ENCODE results near the gene ITGB6.

Gene ITGB6, protein sequence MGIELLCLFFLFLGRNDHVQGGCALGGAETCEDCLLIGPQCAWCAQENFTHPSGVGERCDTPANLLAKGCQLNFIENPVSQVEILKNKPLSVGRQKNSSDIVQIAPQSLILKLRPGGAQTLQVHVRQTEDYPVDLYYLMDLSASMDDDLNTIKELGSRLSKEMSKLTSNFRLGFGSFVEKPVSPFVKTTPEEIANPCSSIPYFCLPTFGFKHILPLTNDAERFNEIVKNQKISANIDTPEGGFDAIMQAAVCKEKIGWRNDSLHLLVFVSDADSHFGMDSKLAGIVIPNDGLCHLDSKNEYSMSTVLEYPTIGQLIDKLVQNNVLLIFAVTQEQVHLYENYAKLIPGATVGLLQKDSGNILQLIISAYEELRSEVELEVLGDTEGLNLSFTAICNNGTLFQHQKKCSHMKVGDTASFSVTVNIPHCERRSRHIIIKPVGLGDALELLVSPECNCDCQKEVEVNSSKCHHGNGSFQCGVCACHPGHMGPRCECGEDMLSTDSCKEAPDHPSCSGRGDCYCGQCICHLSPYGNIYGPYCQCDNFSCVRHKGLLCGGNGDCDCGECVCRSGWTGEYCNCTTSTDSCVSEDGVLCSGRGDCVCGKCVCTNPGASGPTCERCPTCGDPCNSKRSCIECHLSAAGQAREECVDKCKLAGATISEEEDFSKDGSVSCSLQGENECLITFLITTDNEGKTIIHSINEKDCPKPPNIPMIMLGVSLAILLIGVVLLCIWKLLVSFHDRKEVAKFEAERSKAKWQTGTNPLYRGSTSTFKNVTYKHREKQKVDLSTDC

DNA sequence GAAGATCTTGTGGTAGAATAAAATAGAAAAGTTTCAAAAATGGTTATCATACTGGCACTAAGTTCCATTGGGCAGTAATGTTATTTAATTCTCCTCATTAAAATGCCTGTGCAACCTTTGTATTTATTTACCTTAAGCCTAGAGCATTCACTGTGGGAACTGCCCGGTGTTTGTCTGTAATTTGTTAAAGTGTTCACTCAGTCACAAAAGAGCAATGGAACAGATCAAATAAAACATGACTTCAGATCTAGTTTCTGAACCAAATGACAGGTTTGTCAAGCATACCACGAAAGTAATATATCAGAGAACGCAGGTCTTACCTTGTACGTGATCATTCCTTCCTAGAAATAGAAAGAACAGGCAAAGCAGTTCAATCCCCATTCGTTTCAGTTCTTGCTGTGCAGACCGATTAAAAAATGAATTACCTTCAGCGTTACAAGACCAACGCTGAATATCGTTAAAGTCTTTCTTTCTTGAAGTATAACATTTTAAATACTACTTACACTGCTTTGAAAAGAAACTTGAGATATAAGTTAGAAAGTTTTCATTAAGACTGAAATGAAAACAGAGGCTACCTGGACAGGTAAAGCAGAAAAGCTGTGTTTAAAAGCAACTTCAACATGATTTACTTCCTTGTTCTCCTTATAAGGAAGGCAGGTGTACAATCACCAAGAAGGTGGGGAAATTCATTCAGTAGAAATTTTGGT is at the start of gene ITGB6:
Gene ITGB6 (minus strand): TSS at position 590 of the 707 bp plus-strand sequence. CDS start 209 bp downstream, at position 381.
- no peak for DNase-seq

DNA sequence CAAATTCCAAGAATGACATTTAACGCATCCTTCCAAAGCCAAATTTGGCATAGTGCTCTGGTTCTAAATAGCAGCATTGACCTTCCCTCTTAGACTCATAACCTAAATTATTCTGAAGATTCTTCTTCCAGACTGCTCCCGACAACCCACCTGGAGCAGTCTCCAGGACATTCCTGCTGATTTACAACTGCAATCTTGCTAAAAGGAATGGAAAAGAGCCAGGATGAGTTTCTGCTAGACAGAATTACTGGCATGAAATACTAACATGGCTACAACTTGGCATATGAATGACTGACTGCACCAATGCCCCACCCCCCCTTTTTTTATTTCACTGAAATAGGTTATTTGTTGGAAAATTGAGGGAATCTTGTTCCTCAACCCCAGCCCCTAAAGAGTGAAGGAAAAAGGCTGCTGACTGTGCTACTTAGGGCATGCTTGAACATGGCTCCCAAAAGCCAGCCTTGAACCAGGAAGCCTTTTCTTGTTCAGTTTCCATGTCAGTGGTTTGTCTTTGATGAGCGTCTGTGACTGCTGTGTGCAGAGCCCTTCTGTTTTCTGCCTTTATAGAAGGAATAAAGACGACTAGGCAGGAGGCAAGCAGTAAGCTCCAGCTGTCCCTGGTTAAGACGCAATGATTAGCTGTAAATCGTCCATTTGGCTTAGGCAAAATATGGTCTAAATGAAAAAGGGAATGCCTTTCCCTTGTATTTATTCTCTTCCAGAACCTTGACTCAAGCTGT is 47.4 kb upstream of the ITGB6 start:
- no peak for DNase-seq

DNA sequence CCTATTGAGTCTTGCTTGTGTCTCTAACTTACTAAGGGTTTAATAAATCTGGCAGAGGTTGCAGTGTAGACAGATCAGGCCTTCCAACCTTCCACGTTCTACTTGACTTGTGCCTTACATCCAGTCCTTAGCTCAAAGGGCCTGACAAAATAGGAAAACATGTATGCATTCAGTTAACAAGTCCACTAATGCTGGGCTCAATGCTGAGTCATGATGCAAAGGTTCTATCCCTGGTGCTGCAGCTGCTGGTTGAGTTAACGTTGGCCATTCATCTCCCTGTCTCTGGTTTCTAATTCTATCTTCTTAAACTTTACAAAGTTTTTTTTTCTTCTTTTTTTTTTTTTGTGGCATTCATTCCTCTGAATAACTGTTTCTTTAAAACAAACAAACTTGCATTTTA is 46.3 kb upstream of the ITGB6 start:
- DNase-seq = no peak

DNA sequence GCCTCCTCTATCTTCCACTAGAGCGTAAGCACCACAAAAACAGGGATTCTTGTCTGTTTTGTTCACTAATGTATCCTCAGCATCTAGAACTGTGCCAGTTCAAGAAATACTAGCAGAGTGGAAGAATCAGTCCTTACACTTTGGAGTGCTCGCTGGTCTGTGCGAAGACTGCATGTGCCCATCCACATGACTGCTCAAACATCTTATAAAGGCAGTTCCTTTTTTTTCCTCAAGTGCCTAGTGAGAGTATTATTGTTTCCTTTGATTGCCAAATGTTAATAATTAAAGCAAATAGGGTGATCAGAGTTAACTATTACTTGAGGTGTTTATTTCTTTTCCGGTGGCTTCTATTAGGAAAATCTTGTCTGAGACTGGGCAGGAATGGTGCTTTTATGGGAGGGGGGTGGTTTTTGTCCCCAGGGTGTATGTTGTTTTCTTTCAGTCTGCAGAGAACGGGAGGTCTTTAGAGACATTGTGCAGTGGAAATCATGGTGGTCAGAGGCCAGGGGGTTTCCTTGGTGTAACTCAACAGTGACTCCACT is 45.6 kb upstream of the ITGB6 start:
- DNase-seq = no peak

DNA sequence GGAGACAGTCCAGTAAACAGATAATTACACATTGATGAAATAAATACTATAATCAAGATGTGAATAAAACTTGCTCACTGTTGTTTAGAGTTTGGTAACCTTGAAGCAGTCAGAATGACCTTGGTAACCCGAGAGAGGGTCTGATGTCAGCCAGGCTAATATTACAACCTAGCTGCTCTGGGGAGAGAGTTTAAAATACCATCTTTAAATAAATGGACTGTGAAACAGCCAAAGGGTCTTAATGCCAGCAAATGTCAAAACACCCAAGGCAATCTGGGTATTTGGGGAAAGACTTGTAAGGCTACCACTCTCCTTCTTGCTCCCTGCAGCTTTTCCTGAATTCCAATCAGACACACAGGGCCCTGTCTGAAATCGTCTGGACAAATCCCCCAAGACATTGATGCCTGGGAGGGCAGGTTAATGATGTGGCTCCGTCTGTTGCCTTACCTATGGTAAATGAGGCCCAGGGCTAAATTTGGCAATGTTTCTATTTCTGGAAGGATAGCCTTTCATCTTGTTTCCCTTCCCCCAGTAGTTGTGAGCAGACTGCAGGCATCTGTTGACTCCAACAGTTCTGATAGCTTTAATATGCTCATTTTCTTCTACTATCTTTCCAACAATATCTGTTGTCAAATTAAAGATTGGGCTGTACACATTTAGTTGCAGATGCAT is 43.0 kb upstream of the ITGB6 start:
- no peak for DNase-seq

DNA sequence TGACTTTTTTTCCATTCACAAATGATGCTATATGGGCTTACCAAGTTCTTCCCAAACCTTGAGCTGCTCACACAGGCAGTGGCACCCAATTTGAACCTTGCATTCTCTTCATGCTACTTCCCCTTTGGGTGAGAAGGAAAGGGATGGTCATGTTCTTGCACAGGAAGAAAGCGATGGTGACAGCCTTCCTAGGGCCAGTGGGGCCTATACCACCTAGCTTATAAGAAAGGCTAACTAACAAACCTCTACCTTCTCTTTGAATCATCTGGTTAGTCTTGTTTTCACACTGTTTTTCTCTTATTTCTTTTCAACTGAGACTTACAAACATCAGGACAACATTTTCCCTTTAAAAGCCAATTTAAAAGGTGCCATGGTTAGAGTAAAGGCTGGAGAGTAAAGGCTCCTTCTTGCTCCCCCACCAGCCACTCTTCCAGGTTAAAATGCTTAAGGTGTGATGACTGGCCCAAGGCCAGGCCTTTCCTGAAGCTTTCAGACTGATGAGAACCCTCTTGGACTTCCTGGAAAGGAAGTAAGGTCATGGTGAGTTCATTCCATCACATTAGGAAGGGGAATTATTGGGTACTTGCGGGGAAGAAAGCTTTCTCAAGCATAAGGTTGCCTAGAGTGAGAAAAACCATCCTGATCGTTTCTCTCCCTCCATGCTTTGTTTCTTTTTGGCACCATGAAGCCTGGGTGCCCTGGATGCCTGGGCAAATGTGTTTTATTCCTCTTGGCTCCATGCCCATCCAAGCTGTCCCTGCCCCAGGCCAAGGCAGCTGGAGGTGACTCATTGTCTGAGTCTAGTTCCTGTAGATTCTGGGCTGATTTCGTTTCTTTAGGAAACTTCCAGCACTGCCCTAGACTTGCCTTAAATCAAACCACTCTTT is 41.4 kb upstream of the ITGB6 start:
- DNase-seq = no peak

DNA sequence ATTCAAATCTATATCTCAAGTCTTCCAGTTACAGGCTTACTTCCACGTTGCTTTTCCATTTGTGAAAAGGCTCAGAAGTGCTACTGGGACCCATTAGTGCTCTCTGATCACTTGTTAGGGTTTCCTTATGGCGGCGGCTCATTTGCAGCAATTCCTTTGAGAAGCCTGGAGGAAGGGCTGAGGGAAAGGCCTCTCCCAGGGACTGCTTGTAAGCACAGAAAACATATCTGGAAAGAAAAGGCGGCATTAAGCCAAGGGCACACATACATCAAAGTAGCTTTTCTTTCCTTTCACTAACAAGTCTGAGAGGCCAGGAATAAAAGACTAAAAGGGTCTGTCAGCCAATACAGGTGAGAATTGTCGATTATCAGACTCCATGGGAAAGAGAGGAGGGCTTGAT is 39.4 kb upstream of the ITGB6 start:
- DNase-seq = no peak

DNA sequence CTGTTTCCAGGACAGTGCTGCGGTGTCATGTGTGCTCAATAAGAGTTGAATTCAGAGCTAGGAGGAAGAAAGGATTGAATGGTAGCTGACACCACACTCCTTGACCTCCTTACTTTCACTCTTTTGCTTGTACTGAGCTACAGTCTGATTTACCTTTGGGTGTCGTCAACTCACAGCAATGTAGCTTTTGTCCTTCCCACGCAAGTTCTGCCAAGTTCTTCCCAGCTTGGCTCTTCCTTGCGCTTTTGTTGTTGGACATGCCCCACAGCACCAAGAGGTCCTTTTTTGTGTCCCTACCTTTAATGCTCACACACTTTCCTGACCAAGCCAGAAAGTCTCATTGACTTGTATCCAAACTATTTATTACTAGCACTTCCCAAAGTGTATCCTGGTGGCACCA is 38.3 kb upstream of the ITGB6 start:
- no peak for DNase-seq

DNA sequence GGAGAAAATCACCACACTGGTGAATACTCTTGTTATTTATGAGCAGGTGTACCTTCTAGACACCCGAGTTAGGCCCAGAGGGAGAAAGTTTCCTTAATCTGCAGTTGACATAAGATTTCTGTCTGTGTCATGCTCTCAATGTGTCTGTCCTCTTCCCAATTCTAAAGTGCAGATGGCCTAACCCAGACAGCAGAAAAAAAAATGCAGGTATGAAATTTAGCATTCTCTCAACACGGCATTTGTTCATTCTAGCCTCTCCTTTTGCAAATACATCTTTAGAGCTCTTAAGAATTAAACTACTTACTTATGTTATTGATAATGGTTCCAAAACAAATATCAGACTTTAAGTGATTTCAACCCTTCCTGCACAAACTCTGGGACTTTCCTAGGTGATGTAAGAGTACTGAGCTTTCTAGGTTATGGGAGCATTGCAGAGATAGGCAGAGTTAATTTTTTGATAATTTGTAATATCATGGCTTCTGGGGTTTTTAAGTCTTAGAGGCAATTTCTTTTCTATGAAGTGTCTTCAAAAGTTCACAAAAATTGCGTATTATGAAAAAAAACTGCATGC is 32.9 kb upstream of the ITGB6 start:
- DNase-seq = no peak

DNA sequence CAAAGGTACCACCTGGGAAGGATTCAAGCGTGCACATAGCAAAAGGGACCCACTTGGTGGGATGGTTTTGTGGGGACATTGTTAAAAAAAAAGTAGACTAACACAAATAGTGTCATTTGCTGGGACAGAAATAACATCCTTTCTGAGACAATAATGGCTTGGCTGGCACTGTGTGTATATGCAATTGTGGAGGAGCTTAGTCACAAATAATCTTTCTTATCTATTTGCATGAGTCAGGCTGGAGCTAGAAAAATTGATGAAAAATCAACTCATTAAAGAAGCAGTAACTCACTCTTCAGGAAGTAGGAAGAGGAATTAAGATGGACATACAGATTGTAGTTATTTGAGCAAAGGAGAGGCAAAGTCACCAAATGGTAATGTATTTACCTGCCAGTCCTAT is 29.5 kb upstream of the ITGB6 start:
- no peak for DNase-seq

DNA sequence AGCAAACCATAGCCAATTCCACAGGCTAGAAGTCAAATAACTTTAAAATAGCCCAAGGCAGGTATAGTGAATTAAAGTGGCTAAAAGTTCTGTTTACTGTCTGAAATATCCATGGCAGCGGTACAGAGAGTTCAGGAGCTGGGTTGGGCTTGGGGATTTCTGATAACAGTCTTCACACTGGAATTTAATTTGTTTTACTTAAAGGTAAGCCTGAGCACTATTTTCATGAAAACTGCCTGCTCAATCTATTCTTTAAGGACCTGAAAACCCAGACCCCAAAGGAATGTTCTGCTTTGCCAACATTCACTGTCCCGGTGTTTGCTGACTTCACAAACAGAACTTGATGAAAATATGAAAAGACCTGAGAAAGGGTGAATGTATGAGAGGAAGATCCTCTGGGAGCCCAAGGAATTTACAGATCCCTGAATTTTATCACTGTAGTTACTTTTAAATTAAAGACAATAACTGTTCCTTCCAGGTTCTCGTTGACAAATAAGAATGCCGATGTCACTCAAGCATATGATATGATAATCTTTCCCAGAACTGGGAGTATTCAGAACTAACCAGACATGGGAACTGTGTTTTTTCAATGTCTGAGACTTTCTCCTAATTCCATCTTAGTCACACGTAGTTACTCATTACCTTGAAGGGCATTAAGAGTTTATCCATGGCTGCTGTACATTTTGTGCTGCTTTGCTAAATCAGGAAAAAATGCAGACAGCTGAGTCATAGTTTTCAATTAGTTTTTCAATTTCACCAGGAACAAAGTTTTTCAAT is 28.3 kb upstream of the ITGB6 start:
- DNase-seq = no peak

DNA sequence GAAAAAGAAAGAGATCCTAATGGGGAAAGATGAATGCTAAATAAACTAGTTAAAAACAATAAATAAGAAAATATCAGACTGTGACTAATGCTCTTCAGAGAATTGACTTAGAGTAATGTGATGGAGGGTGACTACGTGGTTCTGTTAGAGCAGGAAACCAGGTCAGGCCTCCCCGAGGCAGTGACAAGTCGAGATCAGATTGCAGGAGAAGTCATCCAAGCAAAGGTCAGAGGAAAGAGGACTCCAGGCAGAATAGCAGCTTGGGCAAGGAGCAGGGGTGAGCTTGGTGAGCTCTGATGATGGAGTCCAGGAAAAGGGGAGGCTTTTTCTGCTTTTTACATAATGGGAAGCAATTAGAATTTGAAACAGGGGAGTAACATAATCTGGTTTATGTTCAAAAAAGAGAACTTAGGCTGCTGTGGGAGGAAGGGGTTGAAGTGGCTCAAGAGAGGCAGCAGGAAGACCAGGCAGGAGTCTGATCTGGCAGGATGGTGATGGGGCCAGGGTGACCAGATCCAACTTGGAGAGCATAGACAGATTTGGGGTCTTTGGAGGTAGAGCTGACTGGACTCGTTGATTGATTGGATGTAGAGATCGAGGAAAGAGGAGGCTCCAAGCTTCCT is 27.3 kb upstream of the ITGB6 start:
- DNase-seq = no peak

DNA sequence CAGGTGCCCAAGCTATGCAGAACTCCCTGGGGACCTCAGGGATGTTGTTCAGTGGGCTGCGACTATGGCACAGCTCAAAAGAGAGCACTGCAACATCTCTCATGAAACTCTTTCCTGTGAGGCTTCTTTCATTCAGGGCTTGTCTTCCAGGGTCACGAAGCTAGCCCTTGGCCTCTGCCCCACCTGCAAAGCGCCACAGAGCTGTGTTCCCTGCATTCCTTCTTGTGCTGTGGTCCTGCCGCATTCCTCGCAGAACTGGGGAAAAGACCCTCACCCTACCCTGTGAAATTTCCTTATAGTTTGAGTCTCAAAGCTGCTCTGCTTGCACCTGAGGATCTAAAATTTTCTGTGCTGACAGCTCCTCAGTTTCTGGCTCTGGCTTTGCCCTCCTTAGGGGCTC is 26.3 kb upstream of the ITGB6 start:
- no peak for DNase-seq

DNA sequence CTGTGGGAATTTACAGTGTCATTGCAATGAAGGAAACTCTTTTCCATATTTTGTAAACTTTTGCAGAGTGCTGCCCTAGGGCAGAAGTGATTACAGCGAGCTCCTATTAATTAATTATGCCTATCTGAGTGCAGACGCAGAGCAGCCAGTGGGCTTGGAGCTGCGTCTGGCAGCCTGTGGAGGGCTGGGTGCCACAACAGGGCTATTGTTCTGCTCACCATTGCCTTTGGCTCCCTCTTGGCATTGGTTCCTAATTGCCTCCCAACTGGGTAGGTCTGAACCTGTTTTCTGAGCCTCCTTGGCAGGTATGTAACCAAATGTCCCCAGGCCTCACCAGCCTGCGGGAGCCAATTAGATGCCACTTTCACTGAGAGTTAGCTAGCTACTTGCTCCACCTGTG is 25.6 kb upstream of the ITGB6 start:
- no peak for DNase-seq

DNA sequence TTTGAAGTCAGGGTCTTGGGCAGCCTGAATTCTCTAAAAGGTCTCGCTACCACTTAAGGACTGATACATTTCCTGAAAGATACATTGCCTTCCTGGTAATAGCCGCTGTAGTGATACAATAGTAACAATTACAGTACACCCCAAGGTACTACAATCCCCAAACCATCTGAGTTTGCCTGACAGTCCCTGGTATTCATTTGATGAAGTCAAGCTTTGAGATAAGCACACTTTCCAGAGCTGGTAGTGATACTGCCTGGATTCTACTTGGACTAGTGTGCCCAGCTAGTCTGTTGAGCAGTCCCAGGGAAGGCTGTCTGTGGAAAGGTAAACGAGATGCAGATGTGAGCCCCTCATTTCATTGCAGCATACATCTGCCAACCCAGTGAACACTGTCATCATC is 24.4 kb upstream of the ITGB6 start:
- DNase-seq = no peak

DNA sequence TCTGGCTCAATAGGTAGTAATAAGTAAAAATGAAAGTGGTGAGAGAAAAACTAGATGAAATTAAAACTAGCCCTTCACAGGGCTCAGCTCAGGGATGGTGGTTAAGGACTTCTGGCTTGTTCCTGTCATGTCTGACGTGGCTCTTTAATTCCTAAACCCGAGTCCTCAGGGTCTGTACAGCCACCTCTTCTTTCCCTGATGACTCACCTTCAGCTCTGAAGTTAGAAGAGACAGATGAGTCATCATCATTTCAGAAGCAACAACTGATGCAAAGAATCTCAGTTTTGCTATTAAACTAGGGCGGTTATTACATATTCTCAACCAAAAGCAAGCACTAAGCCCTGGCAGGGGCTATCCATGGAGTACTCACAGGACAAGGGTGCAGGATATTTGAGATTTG is 24.0 kb upstream of the ITGB6 start:
- no peak for DNase-seq

DNA sequence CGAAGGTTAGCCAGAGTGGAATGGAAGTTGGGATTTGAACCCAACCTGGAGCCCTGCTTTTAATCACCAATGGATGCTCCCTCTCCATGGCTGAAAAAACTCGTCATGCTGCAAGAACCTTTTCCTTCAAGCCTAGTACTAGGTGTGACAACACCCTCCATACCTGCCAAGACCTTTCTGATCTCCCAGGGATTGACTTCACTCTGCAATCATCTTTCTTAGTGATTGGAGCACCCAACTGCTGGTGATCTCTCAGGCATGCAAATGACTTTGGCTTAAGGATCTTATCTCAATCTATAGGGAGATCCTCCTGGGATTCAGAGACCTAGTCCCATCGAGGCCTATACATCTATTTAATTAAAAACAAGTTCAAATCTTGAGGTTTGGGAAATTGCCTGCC is 23.5 kb upstream of the ITGB6 start:
- DNase-seq = no peak

DNA sequence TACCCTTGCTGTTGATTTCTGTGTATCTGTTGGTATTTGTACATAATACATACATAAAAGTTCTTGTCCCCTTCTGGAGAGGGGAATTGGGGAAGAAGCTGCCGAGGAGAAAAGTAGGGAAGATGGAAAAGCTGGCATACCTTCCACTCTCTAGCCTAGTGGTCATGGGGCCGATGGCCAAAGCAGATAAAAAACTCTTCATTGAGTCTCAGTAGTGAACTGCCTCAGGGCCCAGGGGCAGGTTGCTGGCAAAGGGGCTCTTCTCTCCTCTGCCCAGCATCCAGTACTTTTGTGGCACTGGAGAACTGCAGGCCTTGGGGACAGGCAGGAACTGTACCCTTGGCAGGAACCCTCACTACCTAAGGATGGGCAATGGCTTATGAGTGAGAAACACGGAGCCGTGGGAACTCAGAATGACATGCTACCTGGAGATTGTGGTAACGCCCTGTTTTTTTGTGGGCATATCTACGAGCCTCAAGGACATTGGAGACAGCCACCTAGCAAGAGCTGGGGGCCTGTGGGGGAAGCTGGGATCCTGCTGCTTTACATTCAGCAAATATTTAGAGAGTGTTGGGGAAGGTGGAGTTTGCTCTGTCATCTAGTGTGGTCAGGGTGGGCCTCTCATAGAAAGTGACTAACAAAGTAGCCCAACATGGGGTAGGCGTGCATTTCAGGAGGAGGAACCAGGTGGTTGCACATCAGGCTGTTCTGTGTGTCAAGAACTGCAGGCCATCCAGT is 22.6 kb upstream of the ITGB6 start:
- no peak for DNase-seq
